H1 (cell line): Measurements from ENCODE around the gene CDK2. TPM values are rescaled to one million over a fixed set of nuclear protein-coding genes. Genes with fewer than 3 reads are reported as not detected.

ENCODE experiments used
- ATF2 ChIP-seq: IDR thresholded peaks from 2 replicates; pipeline ENCODE4 v1.6.1; 2012; ENCODE audit warnings: low read length, inconsistent platforms
- CBX8 ChIP-seq: fragments of 300-800, 300-1000 bp; sonication (generic); IDR thresholded peaks from 2 replicates; pipeline ENCODE4 v1.7.1; 2016; ENCODE audit warnings: low read depth, low read length, borderline replicate concordance
- CEBPB ChIP-seq: IDR thresholded peaks from 2 replicates; pipeline ENCODE4 v1.6.1; 2012; ENCODE audit warnings: low read depth, low read length
- CHD7 ChIP-seq: fragments of 300-600 bp; sonication (generic); IDR thresholded peaks from 2 replicates; pipeline ENCODE4 v1.7.1; 2012; ENCODE audit warnings: low read length, moderate library complexity, mild to moderate bottlenecking, inconsistent platforms; ENCODE audit not compliant: insufficient replicate concordance
- CTBP2 ChIP-seq: IDR thresholded peaks from 2 replicates; pipeline ENCODE4 v1.7.0; 2011; ENCODE audit warnings: borderline replicate concordance, mild to moderate bottlenecking, moderate library complexity, mixed read lengths, low read length; ENCODE audit not compliant: insufficient read depth, insufficient read length
- EGR1 ChIP-seq: IDR thresholded peaks from 2 replicates; pipeline ENCODE4 v1.6.1; 2011; ENCODE audit warnings: low read depth, low read length, borderline replicate concordance
- JUND ChIP-seq: IDR thresholded peaks from 2 replicates; pipeline ENCODE4 v1.6.1; 2011; ENCODE audit warnings: mild to moderate bottlenecking, improper control_type of control experiment, low read length
- KDM1A ChIP-seq: fragments of 200-600, 300-600 bp; sonication (generic); IDR thresholded peaks from 2 replicates; pipeline ENCODE4 v1.7.1; 2016; ENCODE audit warnings: mild to moderate bottlenecking, low read length, borderline replicate concordance
- SRF ChIP-seq: IDR thresholded peaks from 2 replicates; pipeline ENCODE4 v1.6.1; 2011; ENCODE audit warnings: mild to moderate bottlenecking, low read depth, low read length, moderate library complexity
- TAF7 ChIP-seq: optimal IDR thresholded peaks from 2 replicates; pipeline ENCODE3; 2011; ENCODE audit warnings: low read depth, mild to moderate bottlenecking, inconsistent platforms, low read length, moderate library complexity, borderline replicate concordance
- TBP ChIP-seq: IDR thresholded peaks from 2 replicates; pipeline ENCODE4 v1.6.1; 2011; ENCODE audit warnings: low read depth, low read length, improper control_type of control experiment
- polyA plus RNA-seq, 7 experiments: library from polyadenylated mRNA; depleted of rRNA in 3 of 7; stranded (reverse) in 5 of 7; unstranded in 2 of 7; fragments of >200 nt in 5 of 7; fragments of 200-250 nt in 2 of 7; gene quantifications; 1 replicate in 5 of 7; 2 replicates in 1 of 7; 4 replicates in 1 of 7; pipeline versions ENCODE4 v1.2.1 to v1.2.3, GENCODE V29; 2011 to 2013; ENCODE audit warnings: missing spikeins in 2 of 7, mixed read lengths in 2 of 7
- total RNA-seq: library from RNA; stranded (reverse); fragmentation: NEBNext Ultra II Directional; extraction: Animal tissue kit (Norgen Biotek cat#: 25700); gene quantifications from 2 replicates; pipeline ENCODE4 v1.2.1, GENCODE V29; 2021

CDK2 gene
- total and polyA plus RNA-seq, 2 of the 8 experiments (the other 6 are each of a cell fraction or from before 2014, with no cell fraction given) = 39.4 to 42.5 TPM

GRCh38 chr12:55997535-55997859 is 30.9 kb downstream of the CDK2 start (continued):
- no peak for TF ChIP-seq CHD7
- TF ChIP-seq ATF2 = no peak
- no peak for TF ChIP-seq TBP
- TF ChIP-seq JUND = no peak
- TF ChIP-seq SRF = no peak
- TF ChIP-seq CTBP2 = no peak
- TF ChIP-seq EGR1 = no peak
- TF ChIP-seq TAF7 = no peak
- no peak for TF ChIP-seq CEBPB
- TF ChIP-seq CBX8 = no peak
- no peak for TF ChIP-seq KDM1A
